ENCODE measurements around the gene ADAMTSL3.

GRCh38 chr15:83848315-83849050 is 194.6 kb downstream of the ADAMTSL3 start:
- TF ChIP-seq SUZ12 (IDR thresholded peaks at IDR 0.05; ENCODE audit: extremely low read depth, insufficient read depth, insufficient read length) (no peak), ZNF274 (IDR thresholded peaks at IDR 0.05; ENCODE audit: low read depth, low read length) (no peak), YY1 (IDR thresholded peaks at IDR 0.05; ENCODE audit: insufficient read depth, insufficient read length) (no peak)
